H1 (cell line): ENCODE results near the gene DDX19B. TPM values are rescaled to one million over a fixed set of nuclear protein-coding genes. Genes with fewer than 3 reads are reported as not detected.
A peak's percentile ranks its signal among the peaks of the same experiment; 100 is the strongest.

Experiments
- CTCF ChIA-PET: fragments of 300-600 bp; sonication (Branson Sonifier 250); formaldehyde crosslinking; loops from one replicate; lab custom pipeline; 2021; ENCODE audit not compliant: partially characterized antibody; lab: Charles Lee
- POLR2A ChIA-PET: fragments of 300-600 bp; sonication (Branson Sonifier 250); formaldehyde crosslinking; loops from one replicate; lab custom pipeline; 2021; ENCODE audit warnings: inconsistent platforms; ENCODE audit not compliant: partially characterized antibody; lab: Charles Lee
- DNase-seq, 2 experiments: peaks; one replicate each; pipeline versions ENCODE4 v3.0.0 to v3.0.0-alpha.2; 2010 to 2022; ENCODE audit warnings: low spot score in 2 of 2, low read depth in 1 of 2, mixed read lengths in 1 of 2
- FAIRE-seq: peaks from 2 replicates; lab custom pipeline; 2011; peaks lifted over from hg19 to GRCh38; lab: Jason Lieb, UNC
- H2AFZ ChIP-seq: 2 replicates; pipeline ENCODE4 v1.8.1; 2012; ENCODE audit warnings: low read length, inconsistent platforms
- H2AK5ac ChIP-seq: 2 replicates; pipeline ENCODE4 v1.6.1; 2013; ENCODE audit warnings: low read depth, low read length
- H2BK120ac ChIP-seq: replicated peaks from 2 replicates; pipeline ENCODE3; 2013; ENCODE audit warnings: low read depth, low read length, inconsistent platforms
- H2BK12ac ChIP-seq: 2 replicates; pipeline ENCODE4 v1.6.1; 2013; ENCODE audit warnings: low read depth, low read length
- H2BK15ac ChIP-seq: 2 replicates; pipeline ENCODE4 v1.6.1; 2013; ENCODE audit warnings: low read length
- H2BK20ac ChIP-seq: 2 replicates; pipeline ENCODE4 v1.6.1; 2013; ENCODE audit warnings: low read length
- H2BK5ac ChIP-seq: 2 replicates; pipeline ENCODE4 v1.6.1; 2013; ENCODE audit warnings: low read depth, low read length
- H3K14ac ChIP-seq: 2 replicates; pipeline ENCODE4 v1.6.1; 2013; ENCODE audit warnings: inconsistent platforms; ENCODE audit not compliant: insufficient read length
- H3K18ac ChIP-seq: 2 replicates; pipeline ENCODE4 v1.6.1; 2013; ENCODE audit warnings: low read length; ENCODE audit errors: extremely low read depth
- H3K23ac ChIP-seq: 2 replicates; pipeline ENCODE4 v1.6.1; 2013; ENCODE audit warnings: inconsistent platforms; ENCODE audit not compliant: insufficient read length
- H3K23me2 ChIP-seq: 2 replicates; pipeline ENCODE4 v1.6.1; 2013; ENCODE audit warnings: low read depth, low read length
- H3K27ac ChIP-seq: 2 replicates; pipeline ENCODE4 v1.6.1; 2011; ENCODE audit warnings: low read depth, low read length, inconsistent platforms
- H3K27me3 ChIP-seq, 4 experiments: replicated peaks in 1 of 4; 1 replicate in 1 of 4; 2 replicates in 3 of 4; pipeline versions ENCODE4 v1.6.1 to v1.8.1; 2011 to 2013; ENCODE audit warnings: low read length in 3 of 4, mild to moderate bottlenecking in 3 of 4, inconsistent platforms in 2 of 4, mixed read lengths in 2 of 4, moderate library complexity in 1 of 4; ENCODE audit not compliant: control insufficient read depth in 3 of 4, insufficient read depth in 3 of 4; ENCODE audit errors: extremely low read depth in 1 of 4
- H3K36me3 ChIP-seq, 4 experiments: 2 replicates each; pipeline versions ENCODE4 v1.6.1 to v1.8.1; 2011 to 2013; ENCODE audit warnings: mild to moderate bottlenecking in 4 of 4, low read length in 3 of 4, moderate library complexity in 2 of 4, control low read depth in 1 of 4, inconsistent platforms in 1 of 4; ENCODE audit not compliant: insufficient read depth in 4 of 4, control insufficient read depth in 2 of 4
- H3K4ac ChIP-seq: replicated peaks from 2 replicates; pipeline ENCODE3; 2013; ENCODE audit warnings: low read length, low read depth, mixed read lengths, inconsistent platforms; ENCODE audit not compliant: insufficient read length
- H3K4me1 ChIP-seq, 4 experiments: replicated peaks in 1 of 4; 1 replicate in 1 of 4; 2 replicates in 3 of 4; pipeline versions ENCODE4 v1.6.1 to v1.8.1; 2011 to 2013; ENCODE audit warnings: low read length in 3 of 4, inconsistent platforms in 2 of 4, mixed read lengths in 1 of 4; ENCODE audit not compliant: insufficient read depth in 4 of 4, control insufficient read depth in 3 of 4
- H3K4me2 ChIP-seq, 2 experiments: 2 replicates each; pipeline versions ENCODE4 v1.6.1 to v1.8.1; 2011 to 2013; ENCODE audit warnings: low read depth in 2 of 2, low read length in 2 of 2, control low read depth in 1 of 2, inconsistent platforms in 1 of 2, mild to moderate bottlenecking in 1 of 2; ENCODE audit not compliant: insufficient read depth in 1 of 2
- H3K4me3 ChIP-seq, 4 experiments: fragments of 200-600, 300-600 bp in 1 of 4; sonication (generic), shearing (Covaris generic), sonication (Bioruptor Twin) in 1 of 4; 2 replicates each; pipeline versions ENCODE4 v1.5.1 to v1.8.1; 2011 to 2016; ENCODE audit warnings: low read length in 4 of 4, low read depth in 3 of 4, control low read depth in 2 of 4, inconsistent platforms in 2 of 4, mild to moderate bottlenecking in 2 of 4, mixed read lengths in 1 of 4, moderate library complexity in 1 of 4; ENCODE audit not compliant: insufficient read depth in 2 of 4; ENCODE audit errors: extremely low read depth in 1 of 4
- H3K56ac ChIP-seq: replicated peaks from 2 replicates; pipeline ENCODE3; 2013; ENCODE audit warnings: low read depth, mild to moderate bottlenecking, mixed read lengths, low read length, inconsistent platforms; ENCODE audit not compliant: insufficient read length
- H3K79me1 ChIP-seq: 2 replicates; pipeline ENCODE4 v1.6.1; 2013; ENCODE audit warnings: low read depth, low read length, control low read depth
- H3K79me2 ChIP-seq, 2 experiments: 2 replicates each; pipeline versions ENCODE4 v1.6.1 to v1.8.1; 2012 to 2013; ENCODE audit warnings: low read length in 2 of 2, mild to moderate bottlenecking in 2 of 2, inconsistent platforms in 1 of 2; ENCODE audit not compliant: insufficient read depth in 2 of 2, control insufficient read depth in 1 of 2
- H3K9ac ChIP-seq, 4 experiments: replicated peaks in 1 of 4; 1 replicate in 1 of 4; 2 replicates in 3 of 4; pipeline versions ENCODE4 v1.6.1 to v1.8.1; 2011 to 2013; ENCODE audit warnings: low read depth in 3 of 4, low read length in 3 of 4, control low read depth in 2 of 4, mild to moderate bottlenecking in 2 of 4, moderate library complexity in 2 of 4, inconsistent platforms in 1 of 4; ENCODE audit errors: extremely low read depth in 1 of 4
- H3K9me3 ChIP-seq, 2 experiments: 2 replicates each; pipeline versions ENCODE4 v1.6.1 to v1.8.1; 2012 to 2013; ENCODE audit warnings: mild to moderate bottlenecking in 2 of 2, moderate library complexity in 2 of 2, control low read depth in 1 of 2, inconsistent platforms in 1 of 2, low read depth in 1 of 2, low read length in 1 of 2, mixed read lengths in 1 of 2; ENCODE audit not compliant: insufficient read depth in 2 of 2
- H4K20me1 ChIP-seq, 2 experiments: replicated peaks in 1 of 2; 2 replicates each; pipeline versions ENCODE3 to v1.8.1; 2011 to 2013; ENCODE audit warnings: inconsistent platforms in 2 of 2, low read length in 2 of 2, mild to moderate bottlenecking in 1 of 2; ENCODE audit not compliant: insufficient read depth in 2 of 2, control insufficient read depth in 1 of 2
- H4K5ac ChIP-seq: 2 replicates; pipeline ENCODE4 v1.6.1; 2013; ENCODE audit warnings: low read length, low read depth, mixed read lengths, inconsistent platforms; ENCODE audit not compliant: insufficient read length
- H4K8ac ChIP-seq: 2 replicates; pipeline ENCODE4 v1.8.0; 2013; ENCODE audit warnings: mild to moderate bottlenecking, moderate library complexity, low read length, inconsistent platforms; ENCODE audit not compliant: insufficient read depth; ENCODE audit errors: extremely low read depth
- H4K91ac ChIP-seq: replicated peaks from 2 replicates; pipeline ENCODE3; 2013; ENCODE audit warnings: low read length, mixed read lengths, inconsistent platforms; ENCODE audit not compliant: insufficient read length
- ASH2L ChIP-seq: fragments of 200-600, 300-600 bp; sonication (generic); IDR thresholded peaks from one replicate; pipeline ENCODE4 v1.7.1; 2017; ENCODE audit warnings: low read length
- CREB1 ChIP-seq: IDR thresholded peaks from 2 replicates; pipeline ENCODE4 v1.6.1; 2012; ENCODE audit warnings: inconsistent platforms
- E2F6 ChIP-seq: IDR thresholded peaks from 2 replicates; pipeline ENCODE4 v1.6.1; 2012; ENCODE audit warnings: inconsistent platforms
- GTF2F1 ChIP-seq: IDR thresholded peaks from 2 replicates; pipeline ENCODE4 v1.6.1; 2012; ENCODE audit warnings: low read depth, low read length, improper control_type of control experiment, borderline replicate concordance
- POLR2A ChIP-seq, 2 experiments: IDR thresholded peaks; 1 replicate in 1 of 2; 2 replicates in 1 of 2; pipeline ENCODE4 v1.6.1; 2011; ENCODE audit warnings: low read depth in 2 of 2, low read length in 2 of 2, mild to moderate bottlenecking in 2 of 2; ENCODE audit errors: control extremely low read depth in 1 of 2
- POLR2AphosphoS5 ChIP-seq: IDR thresholded peaks from 2 replicates; pipeline ENCODE4 v1.6.1; 2011; ENCODE audit warnings: low read depth, low read length
- SP1 ChIP-seq: IDR thresholded peaks from 2 replicates; pipeline ENCODE4 v1.6.1; 2011; ENCODE audit warnings: low read depth, low read length
- TBP ChIP-seq: IDR thresholded peaks from 2 replicates; pipeline ENCODE4 v1.6.1; 2011; ENCODE audit warnings: low read depth, low read length, improper control_type of control experiment
- WGBS, 2 experiments: shearing (Covaris generic) in 1 of 2; methylation state at CpG; one replicate each; pipeline versions ENCODE4 v1.1.6 to v1.1.7; 2013 to 2015; ENCODE audit warnings: low lambda C conversion rate in 2 of 2, mixed read lengths in 2 of 2, inconsistent platforms in 1 of 2, low coverage in 1 of 2, missing lambda C conversion rate in 1 of 2; ENCODE audit not compliant: insufficient replicate concordance in 2 of 2, insufficient coverage in 1 of 2, insufficient read length in 1 of 2; ENCODE audit errors: extremely low coverage in 1 of 2, missing lambda C conversion rate in 1 of 2; 5-methylcytosine and 5-hydroxymethylcytosine counted together
- polyA plus RNA-seq, 7 experiments: library from polyadenylated mRNA; depleted of rRNA in 3 of 7; stranded (reverse) in 5 of 7; unstranded in 2 of 7; fragments of >200 nt in 5 of 7; fragments of 200-250 nt in 2 of 7; gene quantifications; 1 replicate in 5 of 7; 2 replicates in 1 of 7; 4 replicates in 1 of 7; pipeline versions ENCODE4 v1.2.1 to v1.2.3, GENCODE V29; 2011 to 2013; ENCODE audit warnings: missing spikeins in 2 of 7, mixed read lengths in 2 of 7
- total RNA-seq: library from RNA; stranded (reverse); fragmentation: NEBNext Ultra II Directional; extraction: Animal tissue kit (Norgen Biotek cat#: 25700); gene quantifications from 2 replicates; pipeline ENCODE4 v1.2.1, GENCODE V29; 2021

The DDX19B gene
- total and polyA plus RNA-seq, 2 of the 8 experiments (the other 6 are each of a cell fraction or from before 2014, with no cell fraction given), result 40.5 to 42.7 TPM

GRCh38 chr16:70378869-70379493 is 80.0 kb downstream of the DDX19B start:
- H3K4me3 ChIP-seq, result peak overlapping the region in 1 of 4 experiments; percentile 94; a peak in 1 of 8 replicates
- FAIRE-seq (no peak), DNase-seq (no peak)
- H2BK15ac ChIP-seq, result no peak overlapping the region
- no peak overlapping the region for H2BK120ac ChIP-seq
- ChIA-PET POLR2A (interaction anchor here (0.5 to 5.1 kb wide), 24 partner anchors 11 to 281 kb away, joined by 3 to 37 read pairs (median 6); partner anchors contain the start of genes AARS1, COG4, DDX19A and DDX19B), CTCF (interaction anchor here (0.9 to 13.5 kb wide), 5 partner anchors 10 to 94 kb away, joined by 3 to 117 read pairs (median 5); partner anchors contain the start of gene FCSK)
- 89% methylated on average over 13 of the region's 13 CpGs; no CpG with 5 or more reads in 1 of the 2 experiments for WGBS, 2 experiments
- no peak overlapping the region for H2BK5ac ChIP-seq
- no peak overlapping the region for H2AK5ac ChIP-seq
- H4K91ac ChIP-seq, result no peak overlapping the region
- H3K79me2 ChIP-seq, result peaks cover 0 to 13% of the 10 kb centered on the region in 2 experiments; a peak in 2 of 4 replicates
- TF ChIP-seq ASH2L, result no peak
- no peak for TF ChIP-seq GTF2F1
- TF ChIP-seq POLR2A (IDR thresholded peaks at IDR 0.05; ENCODE audit: control extremely low read depth in 1 of 2, low read depth in 2 of 2, low read length in 2 of 2), result peak; percentile 41 to 43; a peak in 2 of 3 replicates
- TF ChIP-seq TBP, result no peak
- TF ChIP-seq E2F6, result no peak
- no peak for TF ChIP-seq CREB1
- TF ChIP-seq POLR2AphosphoS5, result peak; percentile 64; the same call in 1 of the 2 replicates
- no peak for TF ChIP-seq SP1
- H4K20me1 ChIP-seq, result no peaks in the 10 kb centered on the region
- H3K23me2 ChIP-seq, result peaks cover 12% of the 10 kb centered on the region; the same call in 1 of the 2 replicates
- H3K18ac ChIP-seq, result no peak overlapping the region
- H4K8ac ChIP-seq, result no peak overlapping the region
- no peaks in the 10 kb centered on the region for H3K9me3 ChIP-seq
- H3K36me3 ChIP-seq, result peaks cover 0 to 23% (median 3%) of the 10 kb centered on the region in 4 experiments; a peak in 5 of 8 replicates
- H3K14ac ChIP-seq, result no peak overlapping the region
- H3K79me1 ChIP-seq, result no peaks in the 10 kb centered on the region
- no peak overlapping the region for H3K27ac ChIP-seq
- no peak overlapping the region for H3K56ac ChIP-seq
- H3K4me2 ChIP-seq, result peak overlapping the region in 1 of 2 experiments; percentile 94; a peak in 1 of 4 replicates
- H2BK12ac ChIP-seq, result no peak overlapping the region
- no peak overlapping the region for H3K9ac ChIP-seq
- no peaks in the 10 kb centered on the region for H3K27me3 ChIP-seq
- no peak overlapping the region for H3K23ac ChIP-seq
- no peak overlapping the region for H3K4ac ChIP-seq
- no peak overlapping the region for H2BK20ac ChIP-seq
- peaks cover 0 to 3% (median 0%) of the 10 kb centered on the region in 4 experiments; a peak in 2 of 7 replicates for H3K4me1 ChIP-seq
- no peak overlapping the region for H2AFZ ChIP-seq
- H4K5ac ChIP-seq, result no peak overlapping the region
